HCT116 (cell line): ENCODE results near the gene OR52R1.

Experiments
- CTCF ChIP-seq, 3 experiments: fragments of 200-600 bp in 1 of 3; sonication (generic) in 1 of 3; IDR thresholded peaks in 2 of 3; conservative IDR thresholded peaks in 1 of 3; 2 replicates each; pipeline ENCODE4 v1.5.1; 2012 to 2017; ENCODE audit warnings: low read depth in 2 of 3, low read length in 2 of 3, antibody characterized with exemption in 1 of 3, borderline replicate concordance in 1 of 3, control low read depth in 1 of 3, mild to moderate bottlenecking in 1 of 3, mixed read lengths in 1 of 3, mixed run types in 1 of 3, moderate library complexity in 1 of 3; ENCODE audit not compliant: insufficient read depth in 1 of 3
- EGR1 ChIP-seq: IDR thresholded peaks from 2 replicates; pipeline ENCODE4 v1.6.1; 2012; ENCODE audit warnings: low read depth
- EZH2 ChIP-seq: fragments of 200-600 bp; sonication (generic); IDR thresholded peaks from 2 replicates; pipeline ENCODE4 v1.6.1; 2017; ENCODE audit warnings: antibody characterized with exemption, mixed run types
- POLR2AphosphoS5 ChIP-seq: IDR thresholded peaks from 2 replicates; pipeline ENCODE4 v1.6.1; 2011; ENCODE audit warnings: mild to moderate bottlenecking, low read depth, low read length, moderate library complexity
- SP1 ChIP-seq: IDR thresholded peaks from 2 replicates; pipeline ENCODE4 v1.6.1; 2012; ENCODE audit warnings: low read depth
- SRF ChIP-seq: IDR thresholded peaks from 2 replicates; pipeline ENCODE4 v1.6.1; 2012; ENCODE audit warnings: low read depth

GRCh38 chr11:4830909-4831308 is 26.7 kb upstream of the OR52R1 start:
- no peak for TF ChIP-seq POLR2AphosphoS5
- no peak for TF ChIP-seq SRF
- no peak for TF ChIP-seq EZH2
- TF ChIP-seq CTCF (IDR thresholded peaks at IDR 0.05 in 2 of 3, conservative IDR thresholded peaks at IDR 0.05 in 1 of 3; ENCODE audit: borderline replicate concordance in 1 of 3, insufficient read depth in 1 of 3, low read depth in 2 of 3, low read length in 2 of 3): no peak
- no peak for TF ChIP-seq EGR1
- TF ChIP-seq SP1: no peak
